CD4-positive, CD25-positive, alpha-beta regulatory T cell (primary cell): ENCODE results near the gene OGFOD3. TPM values are rescaled to one million over a fixed set of nuclear protein-coding genes. Genes with fewer than 3 reads are reported as not detected.
A peak's percentile ranks its signal among the peaks of the same experiment; 100 is the strongest.

Experiments
- ATAC-seq, 2 donors: fragments of 150-1000 bp; cut with Tn5 transposase; one replicate each; pipeline ENCODE4 v1.10.0; 2021; ENCODE audit warnings: low read depth in 2 of 2, moderate number of reproducible peaks in 2 of 2, moderate library complexity in 1 of 2
- DNase-seq, 3 donors: peaks; one replicate each; pipeline versions ENCODE4 v3.0.0 to v3.0.0-alpha.2; 2012 to 2022; ENCODE audit warnings: mixed read lengths in 1 of 3
- H3K27ac ChIP-seq: one replicate; pipeline ENCODE4 v1.7.0; 2013; ENCODE audit warnings: mild to moderate bottlenecking, low read length; ENCODE audit not compliant: insufficient read depth, poor library complexity, severe bottlenecking
- H3K27me3 ChIP-seq: one replicate; pipeline ENCODE4 v1.7.0; 2013; ENCODE audit warnings: low read length; ENCODE audit not compliant: control insufficient read depth, insufficient read depth
- H3K36me3 ChIP-seq: one replicate; pipeline ENCODE4 v1.7.0; 2013; ENCODE audit warnings: mild to moderate bottlenecking, low read length, moderate library complexity; ENCODE audit not compliant: control insufficient read depth, insufficient read depth
- H3K4me1 ChIP-seq: 2 replicates; pipeline ENCODE4 v1.7.0; 2013; ENCODE audit warnings: mild to moderate bottlenecking, low read length; ENCODE audit not compliant: insufficient read depth, control insufficient read depth, poor library complexity, severe bottlenecking
- H3K4me3 ChIP-seq: one replicate; pipeline ENCODE4 v1.7.0; 2013; ENCODE audit warnings: low read depth, mild to moderate bottlenecking, low read length, moderate library complexity
- H3K9me3 ChIP-seq, 2 experiments: 1 replicate in 1 of 2; 2 replicates in 1 of 2; pipeline ENCODE4 v1.7.0; 2013; ENCODE audit warnings: low read length in 2 of 2, mild to moderate bottlenecking in 1 of 2, moderate library complexity in 1 of 2; ENCODE audit not compliant: control insufficient read depth in 2 of 2
- H3K27ac Mint-ChIP-seq, 3 donors: one replicate each; pipeline ENCODE4 v1.8.0; 2020 to 2022; ENCODE audit warnings: mild to moderate bottlenecking in 3 of 3, mixed read lengths in 3 of 3, moderate library complexity in 2 of 3
- H3K27me3 Mint-ChIP-seq: one replicate; pipeline ENCODE4 v1.8.0; 2022; ENCODE audit warnings: mild to moderate bottlenecking, mixed read lengths
- H3K36me3 Mint-ChIP-seq: one replicate; pipeline ENCODE4 v1.8.0; 2020; ENCODE audit warnings: mixed read lengths
- H3K4me1 Mint-ChIP-seq, 4 donors: one replicate each; pipeline ENCODE4 v1.8.0; 2020 to 2022; ENCODE audit warnings: mixed read lengths in 4 of 4, mild to moderate bottlenecking in 1 of 4
- H3K4me3 Mint-ChIP-seq, 4 donors: one replicate each; pipeline ENCODE4 v1.8.0; 2020 to 2022; ENCODE audit warnings: mild to moderate bottlenecking in 4 of 4, mixed read lengths in 4 of 4, moderate library complexity in 3 of 4
- H3K9me3 Mint-ChIP-seq, 7 donors: one replicate each; pipeline ENCODE4 v1.8.0; 2020 to 2022; ENCODE audit warnings: mixed read lengths in 7 of 7, mild to moderate bottlenecking in 3 of 7, moderate library complexity in 2 of 7
- polyA plus RNA-seq, 4 donors: library from polyadenylated mRNA; unstranded; fragments of 300-500 nt; fragmentation: Illumina TruSeq; gene quantifications; one replicate each; pipeline ENCODE4 v1.2.3, GENCODE V29; 2021
- total RNA-seq: library from RNA; stranded (reverse); gene quantifications from one replicate; pipeline ENCODE4 v1.2.3, GENCODE V29; 2022

OGFOD3 gene
- total and polyA plus RNA-seq, 5 donors from 2014 or later: 13.9 to 32.9 (median 22.0) TPM

DNA sequence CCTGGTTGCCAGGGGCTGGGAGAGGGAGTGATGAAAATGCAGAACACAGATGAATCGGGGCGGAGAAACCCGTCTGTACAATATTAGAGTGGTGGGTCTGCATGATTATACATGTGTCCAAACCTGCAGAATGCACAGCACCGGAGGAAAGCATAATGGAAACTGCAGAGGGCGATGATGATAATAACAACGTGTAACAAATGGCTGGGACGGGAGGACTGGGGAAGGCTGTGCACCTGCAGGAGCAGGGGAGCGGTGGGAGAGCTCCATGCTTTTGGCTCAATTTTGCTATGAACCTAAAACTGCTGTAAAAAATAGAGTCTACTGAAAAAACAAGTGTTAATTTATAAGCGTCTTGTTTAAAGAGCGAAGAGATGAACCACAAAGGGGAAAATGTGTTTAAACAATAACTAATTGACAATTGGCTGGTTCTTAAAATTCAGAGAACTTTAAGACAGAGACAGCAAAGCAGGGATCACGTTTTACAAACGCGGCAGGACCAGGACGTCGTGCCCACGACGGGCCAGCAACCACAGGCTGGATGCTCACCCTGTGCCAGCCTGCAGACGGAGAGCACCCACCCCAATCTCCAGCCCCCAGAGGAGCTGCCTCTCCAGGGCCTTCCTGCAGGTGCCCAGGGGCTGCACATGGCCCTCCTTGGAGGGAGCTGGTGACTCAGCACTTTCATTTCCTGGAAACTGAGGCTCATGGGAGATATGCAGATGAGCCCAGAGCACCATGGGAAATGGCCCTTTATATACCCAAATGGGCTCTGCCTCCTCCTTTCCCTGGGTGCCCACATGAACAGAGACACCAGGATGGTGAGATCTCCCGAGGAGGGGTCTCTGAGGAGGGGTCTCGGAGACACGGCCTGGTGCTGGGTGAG lies 59.7 kb downstream of the OGFOD3 start, which contains the start of gene TEX19:
TSS of gene TEX19 (plus strand) at position 783 of the 886 bp plus-strand sequence. CDS start 2,904 bp downstream, outside the sequence.
- H3K4me3 Mint-ChIP-seq: no peak within 1 kb of the TSS

DNA sequence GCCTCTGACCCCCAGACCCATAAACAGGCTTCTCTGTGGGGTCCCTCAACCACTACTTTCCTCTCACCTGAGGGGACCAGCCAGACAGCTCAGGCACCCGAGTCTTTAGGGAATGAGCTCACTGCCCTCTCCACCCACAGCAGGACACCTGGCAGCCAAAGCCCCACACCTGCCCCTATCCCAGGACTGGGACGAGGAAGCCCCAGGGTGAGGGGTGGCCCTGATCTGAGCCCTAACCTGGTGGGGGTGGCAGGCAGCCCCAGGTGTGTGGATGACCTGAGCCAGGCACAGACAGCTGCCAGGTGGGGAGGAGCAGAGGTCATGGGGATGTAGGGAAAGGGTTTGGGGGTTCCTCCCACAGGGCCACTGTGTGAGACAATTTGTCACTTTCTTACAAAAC lies 61.0 kb downstream of the OGFOD3 start:
- Histone ChIP-seq H3K27me3 (peaks cover 3% of the 10 kb centered on the region), H3K4me3 (no peak overlapping the region), H3K36me3 (no peaks in the 10 kb centered on the region), H3K27ac (no peak overlapping the region), H3K4me1 (no peaks in the 10 kb centered on the region), H3K9me3 (no peaks in the 10 kb centered on the region)
- H3K9me3 Mint-ChIP-seq: no peaks in the 10 kb centered on the region
- no peak overlapping the region for H3K27ac Mint-ChIP-seq
- peaks cover 13% of the 10 kb centered on the region for H3K27me3 Mint-ChIP-seq
- no peak for DNase-seq
- no peak for ATAC-seq
- no peaks in the 10 kb centered on the region for H3K36me3 Mint-ChIP-seq
- peaks cover 0 to 7% (median 6%) of the 10 kb centered on the region in 4 donors for H3K4me1 Mint-ChIP-seq
- no peak overlapping the region for H3K4me3 Mint-ChIP-seq

More for the DNA sequence above, 59.7 kb downstream of the OGFOD3 start, which contains the start of gene TEX19:
- Histone ChIP-seq H3K4me3 (no peak within 1 kb of the TSS), H3K36me3 (no peaks in the 10 kb centered on the region), H3K4me1 (no peaks in the 10 kb centered on the region), H3K9me3 (no peaks in the 10 kb centered on the region), H3K27ac (no peak within 1 kb of the TSS), H3K27me3 (peaks cover 3% of the 10 kb centered on the region)
- H3K9me3 Mint-ChIP-seq: no peaks in the 10 kb centered on the region
- H3K4me1 Mint-ChIP-seq: peaks cover 0 to 7% (median 6%) of the 10 kb centered on the region in 4 donors
- H3K27ac Mint-ChIP-seq: no peak within 1 kb of the TSS
- H3K36me3 Mint-ChIP-seq: no peaks in the 10 kb centered on the region
- H3K27me3 Mint-ChIP-seq: peaks cover 16% of the 10 kb centered on the region
- DNase-seq (peak in 1 of 3 donors; percentile 47), ATAC-seq (peak in 1 of 2 donors; percentile 28)

GRCh38 chr17:82356845-82357355 lies 61.5 kb downstream of the OGFOD3 start:
- Histone ChIP-seq H3K9me3 (no peaks in the 10 kb centered on the region), H3K27me3 (peaks cover 3% of the 10 kb centered on the region), H3K27ac (no peak overlapping the region), H3K4me3 (no peak overlapping the region), H3K36me3 (no peaks in the 10 kb centered on the region), H3K4me1 (peaks cover 2% of the 10 kb centered on the region)
- Mint-ChIP-seq H3K9me3 (no peaks in the 10 kb centered on the region), H3K27ac (no peak overlapping the region), H3K36me3 (no peaks in the 10 kb centered on the region), H3K4me1 (peaks cover 0 to 9% (median 6%) of the 10 kb centered on the region in 4 donors), H3K27me3 (peaks cover 11% of the 10 kb centered on the region), H3K4me3 (no peak overlapping the region)
- DNase-seq (no peak), ATAC-seq (no peak)

DNA sequence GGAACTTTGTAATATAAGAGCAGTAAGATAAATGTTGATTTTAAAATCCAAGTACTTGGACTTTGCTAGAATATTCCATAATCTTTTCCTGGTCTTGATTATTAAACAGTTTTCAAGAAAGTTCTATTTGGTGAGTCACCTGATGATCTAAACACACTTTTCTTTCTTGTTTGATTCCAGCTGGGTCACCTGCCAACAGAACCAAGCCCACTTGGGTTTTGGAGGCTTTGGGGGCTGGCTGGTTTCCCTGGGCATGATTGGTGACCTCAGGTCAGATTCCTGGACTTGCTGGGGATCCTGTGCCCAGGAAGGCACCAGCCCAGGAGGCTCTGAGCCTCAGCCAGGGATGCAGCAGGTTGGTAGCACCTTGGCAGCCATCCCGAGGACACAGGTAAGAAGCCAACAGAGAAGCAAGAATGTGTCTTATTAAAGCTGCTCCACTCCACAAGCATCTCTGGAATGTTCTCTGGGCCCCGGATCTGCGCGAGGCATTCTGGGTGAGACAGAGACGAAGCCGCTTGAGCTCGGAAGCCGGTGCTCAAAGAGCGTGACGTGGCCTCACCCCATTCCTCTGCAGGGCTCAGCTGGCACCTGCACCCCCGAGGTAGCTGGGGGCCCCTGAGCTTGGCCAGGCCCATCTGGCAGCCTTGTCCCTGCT lies 62.5 kb downstream of the OGFOD3 start:
- no peaks in the 10 kb centered on the region for H3K9me3 Mint-ChIP-seq
- no peak for ATAC-seq
- H3K4me1 Mint-ChIP-seq: peaks cover 0 to 9% (median 6%) of the 10 kb centered on the region in 4 donors
- no peak overlapping the region for H3K27ac Mint-ChIP-seq
- peaks cover 9% of the 10 kb centered on the region for H3K27me3 Mint-ChIP-seq
- DNase-seq: no peak
- Histone ChIP-seq H3K4me1 (peaks cover 2% of the 10 kb centered on the region), H3K36me3 (no peaks in the 10 kb centered on the region), H3K4me3 (no peak overlapping the region), H3K27ac (no peak overlapping the region), H3K9me3 (no peaks in the 10 kb centered on the region), H3K27me3 (peaks cover 3% of the 10 kb centered on the region)
- H3K4me3 Mint-ChIP-seq: no peak overlapping the region
- H3K36me3 Mint-ChIP-seq: no peaks in the 10 kb centered on the region

DNA sequence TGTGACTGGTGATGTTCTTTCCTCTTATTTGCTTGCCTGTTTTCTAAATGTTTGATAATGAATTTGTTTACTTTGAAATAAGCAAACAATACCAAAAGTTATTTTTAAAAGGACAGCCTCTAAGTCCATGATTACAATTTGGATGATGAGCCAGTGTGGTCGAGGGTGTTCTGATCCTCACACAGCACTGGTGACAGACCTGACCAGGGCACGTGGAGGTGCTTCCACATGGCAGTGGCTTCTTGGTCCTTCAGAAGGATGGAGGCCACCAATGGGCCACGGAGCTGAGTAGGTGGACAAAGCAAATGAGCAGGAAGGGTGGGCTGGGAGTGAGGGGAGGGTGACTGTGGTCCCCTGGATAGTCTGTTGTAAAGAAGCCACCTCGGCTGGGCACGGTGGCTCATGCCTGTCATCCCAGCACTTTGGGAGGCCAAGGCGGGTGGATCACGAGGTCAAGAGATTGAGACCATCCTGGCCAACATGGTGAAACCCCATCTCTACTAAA lies 63.5 kb downstream of the OGFOD3 start:
- Histone ChIP-seq H3K27me3 (peaks cover 3% of the 10 kb centered on the region), H3K4me1 (peaks cover 2% of the 10 kb centered on the region), H3K36me3 (no peaks in the 10 kb centered on the region), H3K27ac (no peak overlapping the region), H3K4me3 (no peak overlapping the region), H3K9me3 (no peaks in the 10 kb centered on the region)
- Mint-ChIP-seq H3K36me3 (no peaks in the 10 kb centered on the region), H3K27me3 (peaks cover 14% of the 10 kb centered on the region), H3K9me3 (no peaks in the 10 kb centered on the region), H3K27ac (no peak overlapping the region), H3K4me3 (no peak overlapping the region), H3K4me1 (peaks cover 0 to 9% (median 6%) of the 10 kb centered on the region in 4 donors)
- ATAC-seq: no peak
- no peak for DNase-seq

- no peaks in the 10 kb centered on the region for H3K9me3 ChIP-seq
- no peak for DNase-seq
- H3K4me3 ChIP-seq: no peak overlapping the region
- H3K36me3 Mint-ChIP-seq: no peaks in the 10 kb centered on the region
- no peak for ATAC-seq
- no peak overlapping the region for H3K4me3 Mint-ChIP-seq
- H3K27ac ChIP-seq: no peak overlapping the region
- no peaks in the 10 kb centered on the region for H3K36me3 ChIP-seq
- H3K27ac Mint-ChIP-seq: no peak overlapping the region
- H3K27me3 ChIP-seq: peaks cover 2% of the 10 kb centered on the region
- H3K27me3 Mint-ChIP-seq: peaks cover 18% of the 10 kb centered on the region
- no peaks in the 10 kb centered on the region for H3K9me3 Mint-ChIP-seq
- peaks cover 2% of the 10 kb centered on the region for H3K4me1 ChIP-seq
- H3K4me1 Mint-ChIP-seq: peaks cover 0 to 6% (median 4%) of the 10 kb centered on the region in 4 donors
These were observed 64.9 kb downstream of the OGFOD3 start for GRCh38 chr17:82353484-82353883.

DNA sequence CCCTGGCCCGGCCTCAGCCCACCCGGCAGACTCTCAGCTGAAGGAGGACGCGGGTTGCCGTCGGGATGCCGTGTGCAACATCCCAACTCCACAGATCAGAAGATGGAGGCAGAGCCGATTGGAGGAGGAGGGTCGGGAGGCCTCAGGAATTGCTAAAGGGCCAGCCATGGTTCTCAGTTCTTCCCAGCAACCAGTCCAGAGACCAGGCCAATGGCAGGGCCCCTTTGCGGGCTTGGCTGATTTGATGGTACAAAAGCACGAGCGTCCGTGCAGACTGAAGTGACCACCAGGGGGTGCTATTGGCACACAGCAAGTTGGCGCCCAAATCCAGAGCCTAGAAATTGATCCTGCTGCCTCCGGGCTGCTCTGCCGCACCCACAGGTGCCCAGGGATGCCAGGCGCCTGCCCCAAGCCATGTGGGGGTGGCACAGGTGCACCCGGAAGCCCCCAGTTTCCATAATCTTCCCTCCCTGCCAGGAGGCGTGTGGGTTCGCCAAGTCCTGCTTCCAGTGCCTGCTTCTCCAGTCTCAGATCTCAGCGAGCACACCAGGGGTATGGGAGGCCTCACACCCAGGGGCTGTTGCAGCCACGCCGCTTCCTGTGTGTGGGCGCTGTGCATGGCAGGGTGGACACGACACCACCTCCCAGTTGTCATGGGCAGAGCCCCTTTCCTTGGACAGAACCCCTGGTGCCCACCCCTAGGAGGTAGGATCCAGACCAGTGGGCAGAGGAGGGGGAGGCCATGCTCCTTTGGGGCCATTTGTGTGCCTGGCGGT lies 66.5 kb downstream of the OGFOD3 start:
- H3K27me3 Mint-ChIP-seq: peaks cover 12% of the 10 kb centered on the region

More for the DNA sequence above, 66.5 kb downstream of the OGFOD3 start:
- ATAC-seq: peak; percentile 78 to 79
- H3K27ac Mint-ChIP-seq: no peak overlapping the region
- peaks cover 4% of the 10 kb centered on the region for H3K4me1 ChIP-seq
- H3K9me3 Mint-ChIP-seq: no peaks in the 10 kb centered on the region
- H3K36me3 Mint-ChIP-seq: no peaks in the 10 kb centered on the region
- H3K27ac ChIP-seq: no peak overlapping the region
- no peaks in the 10 kb centered on the region for H3K36me3 ChIP-seq
- H3K9me3 ChIP-seq: no peaks in the 10 kb centered on the region
- peaks cover 0 to 2% (median under 1%) of the 10 kb centered on the region in 4 donors for H3K4me1 Mint-ChIP-seq
- no peak overlapping the region for H3K4me3 ChIP-seq
- DNase-seq: peak; percentile 66 to 88 (median 79)
- no peaks in the 10 kb centered on the region for H3K27me3 ChIP-seq
- no peak overlapping the region for H3K4me3 Mint-ChIP-seq
